SK-N-MC (cell line): ENCODE measurements around the gene ISCA1.

Experiments
- DNase-seq: peaks from one replicate; pipeline ENCODE4 v3.0.0-alpha.2; 2011; ENCODE audit warnings: low read depth, low spot score
- H3K27ac ChIP-seq: fragments of 200-600 bp; sonication (generic); 2 replicates; pipeline ENCODE4 v1.5.1; 2016; ENCODE audit warnings: mixed run types
- H3K36me3 ChIP-seq: fragments of 200-600 bp; sonication (generic); 2 replicates; pipeline ENCODE4 v1.6.1; 2017; ENCODE audit warnings: antibody characterized with exemption, low read length, mixed read lengths; ENCODE audit not compliant: insufficient read depth
- H3K4me3 ChIP-seq: fragments of 200-600 bp; sonication (generic); 2 replicates; pipeline ENCODE4 v1.5.1; 2016
- H3K9ac ChIP-seq: fragments of 200-600 bp; sonication (generic); 2 replicates; pipeline ENCODE4 v1.8.0; 2017; ENCODE audit warnings: mixed run types, mixed read lengths; ENCODE audit not compliant: insufficient read length
- H3K9me3 ChIP-seq: fragments of 200-600 bp; sonication (generic); 2 replicates; pipeline ENCODE4 v1.6.1; 2017; ENCODE audit warnings: low read depth, mild to moderate bottlenecking, antibody characterized with exemption, low read length, moderate library complexity, mixed read lengths
- EZH2 ChIP-seq: fragments of 200-600 bp; sonication (generic); IDR thresholded peaks from one replicate; pipeline ENCODE4 v1.6.1; 2017; ENCODE audit warnings: antibody characterized with exemption
- FOXP2 ChIP-seq: optimal IDR thresholded peaks from 2 replicates; pipeline ENCODE3; 2011; ENCODE audit warnings: mild to moderate bottlenecking, moderate library complexity; ENCODE audit not compliant: insufficient read depth; ENCODE audit errors: extremely low read length, control extremely low read depth
- POLR2AphosphoS5 ChIP-seq: IDR thresholded peaks from 2 replicates; pipeline ENCODE4 v1.6.1; 2012; ENCODE audit warnings: mild to moderate bottlenecking, low read depth, low read length, borderline replicate concordance

Gene ISCA1

DNA sequence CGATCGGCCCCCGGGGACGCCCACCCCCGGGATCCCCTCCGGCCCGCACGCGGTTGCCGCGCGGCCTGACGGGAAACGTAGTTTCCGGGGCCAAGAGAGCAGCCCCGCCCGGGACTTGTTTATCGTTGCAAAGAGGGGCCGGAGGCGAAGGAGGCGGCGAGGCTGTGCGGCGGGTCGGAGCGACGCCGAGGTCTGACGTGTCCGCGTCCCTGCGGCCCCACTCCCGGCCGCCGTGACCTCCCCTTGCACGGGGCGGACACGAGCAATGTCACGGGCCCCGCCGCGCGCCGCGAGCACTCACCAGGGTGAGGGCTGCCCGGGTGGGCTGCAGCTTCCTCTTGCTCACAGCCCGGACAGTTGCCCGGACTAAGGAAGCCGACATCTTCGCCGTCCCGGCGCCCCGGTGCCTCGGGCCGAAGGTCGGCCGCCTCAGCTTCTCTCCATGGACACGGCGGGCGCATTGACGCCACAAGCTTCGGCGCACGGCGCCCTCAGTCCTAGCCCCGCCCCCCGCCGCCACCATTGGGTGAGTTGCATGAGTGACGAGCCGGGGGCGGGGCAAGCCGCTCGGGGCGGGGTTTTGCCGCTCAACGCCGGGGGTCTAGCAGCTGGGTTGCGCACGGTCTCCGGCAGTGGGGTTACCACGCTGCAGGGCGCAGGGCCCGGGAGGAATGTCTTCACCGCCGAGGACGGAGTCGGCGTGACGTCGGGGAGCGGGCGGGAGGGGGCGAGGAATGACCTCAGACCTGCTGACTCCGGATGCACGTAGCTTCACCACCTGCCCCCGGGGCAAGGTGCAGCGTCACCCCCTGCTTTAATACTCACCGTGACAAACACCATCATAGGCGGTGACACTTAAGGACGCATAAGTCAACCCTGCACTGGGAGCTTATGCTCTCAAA lies at the start of gene ISCA1:
TSS of gene ISCA1 (minus strand) at position 462 of the 902 bp plus-strand sequence. CDS start at position 382, 80 bp downstream.
- Histone ChIP-seq H3K4me3 (peak within 1 kb of the TSS; percentile 98), H3K9me3 (no peaks in the 10 kb centered on the region), H3K36me3 (peaks cover 22% of the 10 kb centered on the region), H3K9ac (peak within 1 kb of the TSS; percentile 93), H3K27ac (peak within 1 kb of the TSS; percentile 76; the same call in 1 of the 2 replicates)
- no peak for DNase-seq
- TF ChIP-seq EZH2 = no peak
- peak; percentile 65 for TF ChIP-seq FOXP2
- TF ChIP-seq POLR2AphosphoS5 = peak; percentile 91

DNA sequence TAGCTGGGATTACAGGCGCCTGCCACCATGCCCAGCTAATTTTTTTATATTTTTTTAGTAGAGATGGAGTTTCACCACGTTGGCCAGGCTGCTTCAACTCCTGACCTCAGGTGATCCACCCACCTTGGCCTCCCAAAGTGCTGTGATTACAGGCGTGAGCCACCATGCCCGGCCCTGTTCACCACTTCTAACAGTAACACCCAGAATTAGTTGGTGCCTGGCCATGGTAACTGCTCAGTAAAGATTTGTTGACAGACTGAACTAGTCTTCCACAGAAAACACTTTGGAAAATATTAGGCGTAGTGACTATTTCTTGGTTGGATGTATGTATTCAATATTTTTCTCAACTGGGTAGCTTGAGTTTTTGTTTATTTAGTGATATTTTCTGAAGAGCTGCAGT lies 47.8 kb upstream of the ISCA1 start:
- Histone ChIP-seq H3K9me3 (no peaks in the 10 kb centered on the region), H3K4me3 (no peak overlapping the region), H3K27ac (no peak overlapping the region), H3K36me3 (peaks cover 66% of the 10 kb centered on the region), H3K9ac (no peak overlapping the region)
- DNase-seq = no peak
- TF ChIP-seq FOXP2 (no peak), POLR2AphosphoS5 (no peak)

DNA sequence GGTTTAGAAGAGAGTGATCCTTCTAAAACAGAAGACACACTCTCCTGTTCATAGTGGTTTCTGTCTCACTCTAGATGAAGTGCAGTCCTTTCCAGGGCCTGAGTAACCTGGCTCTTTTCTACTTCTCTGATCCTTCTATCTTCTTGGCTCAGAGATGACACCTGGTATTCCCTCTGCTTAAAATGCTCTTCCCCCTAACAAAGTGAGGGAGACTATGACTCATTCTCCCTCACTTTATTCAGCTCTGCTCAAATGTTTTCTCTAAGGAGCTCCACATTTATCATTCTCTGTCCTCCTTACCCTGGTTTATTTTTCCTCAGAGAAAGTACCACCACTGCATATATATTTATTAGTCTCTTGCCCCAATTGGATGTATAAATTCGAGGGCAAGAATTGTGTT lies 47.3 kb upstream of the ISCA1 start:
- peaks cover 66% of the 10 kb centered on the region for H3K36me3 ChIP-seq

DNA sequence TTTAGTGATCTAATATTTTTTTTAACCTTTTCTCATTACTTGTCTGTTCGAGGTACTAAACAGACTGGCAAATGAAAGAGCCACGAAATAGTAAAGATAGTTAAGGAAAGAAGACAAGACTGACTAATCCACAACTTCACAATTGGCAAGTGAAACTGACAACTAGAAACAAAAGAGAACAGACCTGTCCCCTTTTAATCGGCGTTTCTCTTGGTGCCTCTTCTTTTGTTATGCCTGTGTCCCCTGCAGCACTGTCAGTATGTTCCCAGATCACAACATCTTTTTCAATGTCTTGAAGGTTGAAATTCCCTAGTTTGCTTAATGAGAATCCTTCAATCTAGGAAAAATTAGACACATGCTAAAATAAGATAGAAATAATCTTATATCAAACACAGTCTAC lies 45.8 kb upstream of the ISCA1 start:
- Histone ChIP-seq H3K9me3 (no peaks in the 10 kb centered on the region), H3K36me3 (peaks cover 66% of the 10 kb centered on the region), H3K9ac (no peak overlapping the region), H3K4me3 (no peak overlapping the region), H3K27ac (no peak overlapping the region)
- no peak for DNase-seq
- TF ChIP-seq POLR2AphosphoS5 (no peak), FOXP2 (no peak), EZH2 (no peak)

More for the DNA sequence above, 47.3 kb upstream of the ISCA1 start:
- no peaks in the 10 kb centered on the region for H3K9me3 ChIP-seq
- no peak overlapping the region for H3K4me3 ChIP-seq
- H3K9ac ChIP-seq = no peak overlapping the region
- no peak for DNase-seq
- TF ChIP-seq FOXP2 (no peak), POLR2AphosphoS5 (no peak), EZH2 (no peak)
- H3K27ac ChIP-seq = no peak overlapping the region

DNA sequence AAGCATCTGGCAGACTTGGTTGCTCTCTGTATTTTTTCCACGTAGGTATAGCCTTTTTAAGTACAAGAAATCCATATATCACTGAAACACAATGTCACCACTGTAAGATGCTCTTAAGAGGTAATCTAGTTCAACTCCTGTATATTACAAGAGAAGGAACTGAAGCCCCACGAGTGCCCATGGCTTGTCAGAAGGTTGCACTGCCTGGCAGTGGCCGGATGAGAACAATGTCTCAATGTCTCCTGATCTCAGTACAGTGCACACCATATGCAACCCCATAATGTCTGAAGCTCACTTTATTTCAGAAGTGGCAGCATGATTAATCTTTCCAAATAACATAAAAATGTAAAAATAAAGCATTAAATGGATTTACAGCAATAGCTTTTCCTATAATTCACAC lies 44.2 kb upstream of the ISCA1 start:
- DNase-seq = no peak
- no peak overlapping the region for H3K27ac ChIP-seq
- no peak overlapping the region for H3K4me3 ChIP-seq
- H3K9me3 ChIP-seq = no peaks in the 10 kb centered on the region
- H3K9ac ChIP-seq = no peak overlapping the region
- TF ChIP-seq EZH2 (no peak), FOXP2 (no peak), POLR2AphosphoS5 (no peak)
- H3K36me3 ChIP-seq = peaks cover 68% of the 10 kb centered on the region

DNA sequence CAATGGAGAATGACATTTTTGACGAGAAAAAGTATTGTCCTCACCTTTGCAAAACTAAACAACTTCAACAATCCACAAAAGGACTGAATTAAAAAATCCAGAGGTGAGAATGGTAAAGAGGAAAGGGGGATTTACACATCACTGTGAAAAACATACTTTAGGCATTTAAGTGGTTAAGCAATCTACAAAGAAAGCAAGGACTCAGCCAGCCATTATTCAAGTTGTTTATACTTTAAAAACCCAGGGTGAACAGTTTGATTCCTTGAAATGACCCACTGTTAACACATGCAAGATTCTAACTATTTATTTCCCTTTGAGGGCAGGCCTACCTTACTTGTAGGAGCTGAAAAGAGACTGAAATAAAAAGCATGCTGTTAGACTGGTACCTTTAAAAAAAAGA lies 42.6 kb upstream of the ISCA1 start:
- no peak overlapping the region for H3K4me3 ChIP-seq
- no peak for DNase-seq
- peaks cover 81% of the 10 kb centered on the region for H3K36me3 ChIP-seq
- H3K9ac ChIP-seq = no peak overlapping the region
- no peaks in the 10 kb centered on the region for H3K9me3 ChIP-seq
- TF ChIP-seq POLR2AphosphoS5 (no peak), FOXP2 (no peak), EZH2 (no peak)
- no peak overlapping the region for H3K27ac ChIP-seq

DNA sequence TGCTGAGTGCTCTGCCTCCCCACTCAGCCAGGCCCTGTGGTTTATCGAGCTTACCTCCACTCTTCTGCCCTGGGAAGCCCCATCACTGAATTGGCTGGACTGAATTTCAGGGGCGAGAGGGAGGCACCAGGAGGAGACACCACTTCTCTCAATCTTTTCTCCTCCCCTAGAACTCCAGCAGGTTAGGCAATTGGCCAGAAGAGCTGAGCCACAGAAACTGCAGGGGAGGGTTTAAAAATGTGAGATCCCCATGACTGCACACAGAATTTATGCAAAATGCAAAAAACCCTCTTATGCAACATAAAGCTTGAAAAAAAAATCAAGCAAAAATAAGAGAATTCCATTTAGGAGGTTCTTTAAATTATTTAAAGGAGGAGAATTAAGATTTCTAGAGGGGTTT lies 42.0 kb upstream of the ISCA1 start:
- Histone ChIP-seq H3K9ac (no peak overlapping the region), H3K4me3 (no peak overlapping the region), H3K9me3 (no peaks in the 10 kb centered on the region), H3K27ac (no peak overlapping the region), H3K36me3 (peaks cover 85% of the 10 kb centered on the region)
- TF ChIP-seq POLR2AphosphoS5 = no peak
- TF ChIP-seq FOXP2 = no peak
- TF ChIP-seq EZH2 = no peak
- no peak for DNase-seq

DNA sequence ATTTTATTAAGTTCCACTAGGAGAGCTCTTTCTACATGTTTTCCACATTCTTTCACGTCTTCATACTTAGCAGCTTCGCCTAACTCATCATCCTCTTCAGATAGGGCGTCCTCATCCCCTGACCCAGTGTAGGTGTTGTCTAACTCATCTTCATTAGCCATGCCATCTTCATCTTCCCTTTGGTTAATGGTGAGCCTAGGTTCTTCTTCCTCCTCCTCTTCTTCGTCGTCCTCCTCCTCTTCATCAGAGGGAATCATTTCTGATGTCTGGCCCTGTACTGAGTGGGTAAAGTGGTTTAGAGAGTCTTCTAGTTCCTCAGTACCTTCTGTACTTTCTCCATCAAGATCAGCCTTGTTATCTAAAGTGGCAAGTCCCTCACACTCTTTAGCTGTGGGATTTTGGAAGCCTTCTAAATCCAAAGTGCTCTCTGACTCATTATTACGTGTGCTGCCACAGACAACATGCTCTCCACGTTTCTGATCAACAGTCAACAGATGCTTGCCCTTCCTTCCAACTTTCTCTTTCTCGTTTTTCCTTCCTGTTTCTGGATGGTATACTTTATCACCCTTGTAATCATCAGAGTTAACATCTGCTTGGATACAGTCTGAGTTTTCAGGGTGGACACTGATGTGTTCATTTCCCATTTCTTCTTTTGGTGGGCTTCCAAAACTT lies 40.8 kb upstream of the ISCA1 start:
- no peak for DNase-seq
- no peak overlapping the region for H3K9ac ChIP-seq
- peaks cover 90% of the 10 kb centered on the region for H3K36me3 ChIP-seq
- no peak overlapping the region for H3K27ac ChIP-seq
- no peak for TF ChIP-seq EZH2
- no peak for TF ChIP-seq FOXP2
- no peak for TF ChIP-seq POLR2AphosphoS5
- no peak overlapping the region for H3K4me3 ChIP-seq
- no peaks in the 10 kb centered on the region for H3K9me3 ChIP-seq

DNA sequence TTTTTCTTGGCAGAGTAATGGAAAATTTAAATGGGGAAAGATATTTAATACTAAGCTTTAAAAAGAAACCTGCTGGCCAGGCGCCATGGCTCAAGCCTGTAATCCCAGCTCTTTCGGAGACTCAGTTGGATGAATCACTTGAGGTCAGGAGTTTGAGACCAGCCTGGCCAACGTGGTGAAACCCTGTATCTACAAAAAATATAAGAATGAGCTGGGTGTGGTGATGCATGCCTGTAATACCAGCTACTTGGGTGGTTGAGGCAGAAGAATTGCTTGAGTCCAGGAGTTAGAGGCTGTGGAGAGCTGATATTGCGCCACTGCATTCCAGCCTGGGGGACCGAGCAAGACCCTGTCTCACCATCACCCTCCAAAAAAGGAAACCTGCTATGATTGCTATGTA lies 39.0 kb upstream of the ISCA1 start:
- no peak for DNase-seq
- Histone ChIP-seq H3K9me3 (no peaks in the 10 kb centered on the region), H3K36me3 (peaks cover 92% of the 10 kb centered on the region), H3K4me3 (no peak overlapping the region), H3K27ac (no peak overlapping the region), H3K9ac (no peak overlapping the region)
- TF ChIP-seq FOXP2 (no peak), POLR2AphosphoS5 (no peak), EZH2 (no peak)
